OCI-LY3 (cell line): ENCODE data around the gene TBC1D3L.
"Not testable (repeated sequence)": the region's sequence is repeated elsewhere in the genome, so short reads cannot be mapped to it uniquely, and the experiment has no call there.

Experiments used
- EZH2phosphoT487 ChIP-seq: fragments of 200-600 bp; shearing (Covaris generic); IDR thresholded peaks from 2 replicates; pipeline ENCODE4 v1.6.1; 2018; ENCODE audit warnings: antibody characterized with exemption, mixed run types, low read depth
- TF ChIP-seq, protein P1 (sequence below): fragments of 200-600, 300-600 bp; sonication (generic); IDR thresholded peaks from 2 replicates; pipeline ENCODE4 v1.5.1; 2014; ENCODE audit warnings: antibody characterized with exemption, low read length, low read depth

DNA sequence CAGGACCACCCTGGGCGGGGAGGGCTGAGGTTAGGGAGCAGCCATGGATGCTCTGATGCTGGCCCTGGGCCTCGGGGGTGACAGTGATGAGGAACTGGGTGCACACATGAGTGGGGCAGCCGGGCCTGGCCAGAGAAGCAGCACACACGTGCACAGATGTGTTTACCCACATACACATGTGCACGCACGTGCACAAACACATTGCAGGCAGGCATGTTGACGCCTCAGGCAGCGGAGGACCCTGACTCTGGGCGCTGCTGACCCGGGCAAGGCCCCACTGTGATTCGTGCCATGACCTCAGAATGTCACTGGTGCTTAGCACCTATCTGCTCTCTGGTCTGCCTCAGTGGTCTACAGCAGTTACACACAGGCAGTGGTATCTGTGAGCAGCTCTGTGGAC is 14.8 kb upstream of the TBC1D3L start, which contains the start of gene TBC1D3D:
- TF ChIP-seq, protein P1, sequence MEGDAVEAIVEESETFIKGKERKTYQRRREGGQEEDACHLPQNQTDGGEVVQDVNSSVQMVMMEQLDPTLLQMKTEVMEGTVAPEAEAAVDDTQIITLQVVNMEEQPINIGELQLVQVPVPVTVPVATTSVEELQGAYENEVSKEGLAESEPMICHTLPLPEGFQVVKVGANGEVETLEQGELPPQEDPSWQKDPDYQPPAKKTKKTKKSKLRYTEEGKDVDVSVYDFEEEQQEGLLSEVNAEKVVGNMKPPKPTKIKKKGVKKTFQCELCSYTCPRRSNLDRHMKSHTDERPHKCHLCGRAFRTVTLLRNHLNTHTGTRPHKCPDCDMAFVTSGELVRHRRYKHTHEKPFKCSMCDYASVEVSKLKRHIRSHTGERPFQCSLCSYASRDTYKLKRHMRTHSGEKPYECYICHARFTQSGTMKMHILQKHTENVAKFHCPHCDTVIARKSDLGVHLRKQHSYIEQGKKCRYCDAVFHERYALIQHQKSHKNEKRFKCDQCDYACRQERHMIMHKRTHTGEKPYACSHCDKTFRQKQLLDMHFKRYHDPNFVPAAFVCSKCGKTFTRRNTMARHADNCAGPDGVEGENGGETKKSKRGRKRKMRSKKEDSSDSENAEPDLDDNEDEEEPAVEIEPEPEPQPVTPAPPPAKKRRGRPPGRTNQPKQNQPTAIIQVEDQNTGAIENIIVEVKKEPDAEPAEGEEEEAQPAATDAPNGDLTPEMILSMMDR, result not testable (repeated sequence)
- not testable (repeated sequence) for TF ChIP-seq EZH2phosphoT487
